Stomach (tissue), 9 donors: Measurements from ENCODE around the gene USH1G. TPM values are rescaled to one million over a fixed set of nuclear protein-coding genes. Genes with fewer than 3 reads are reported as not detected.
A peak's percentile ranks its signal among the peaks of the same experiment; 100 is the strongest.

Experiments
- DNase-seq, 2 donors: peaks; one replicate each; pipeline versions ENCODE4 v3.0.0 to v3.0.0-alpha.2; 2013 to 2019
- H3K27ac ChIP-seq, 5 donors: fragments of 200-600 bp in 4 of 5; sonication (generic) in 4 of 5; one replicate each; pipeline ENCODE4 v1.5.1; 2013 to 2019; ENCODE audit warnings: mild to moderate bottlenecking in 1 of 5, moderate library complexity in 1 of 5
- H3K27me3 ChIP-seq, 3 donors: fragments of 200-600 bp; sonication (generic); one replicate each; pipeline ENCODE4 v1.5.1; 2017 to 2019; ENCODE audit warnings: mixed run types in 1 of 3
- H3K36me3 ChIP-seq, 4 donors: fragments of 200-600 bp; sonication (generic); 1 replicate in 3 of 4; 2 replicates in 1 of 4; pipeline ENCODE4 v1.5.1; 2016 to 2019
- H3K4me1 ChIP-seq, 4 donors: fragments of 200-600 bp; sonication (generic); one replicate each; pipeline ENCODE4 v1.5.1; 2016 to 2019
- H3K4me3 ChIP-seq, 4 donors: fragments of 200-600 bp; sonication (generic) in 3 of 4; one replicate each; pipeline ENCODE4 v1.5.1; 2016 to 2019; ENCODE audit warnings: mild to moderate bottlenecking in 1 of 4
- H3K9me3 ChIP-seq, 4 donors: fragments of 200-600 bp; sonication (generic); one replicate each; pipeline ENCODE4 v1.5.1; 2016 to 2019
- EP300 ChIP-seq: sonication (generic); formaldehyde crosslinking; IDR thresholded peaks from one replicate; pipeline ENCODE4 v1.6.1; 2017; ENCODE audit warnings: antibody characterized with exemption
- POLR2A ChIP-seq, 4 donors: fragments of 450-650 bp; IDR thresholded peaks; one replicate each; pipeline ENCODE4 v1.6.1; 2016; ENCODE audit warnings: antibody characterized with exemption in 4 of 4, control low read depth in 2 of 4, mild to moderate bottlenecking in 1 of 4, moderate library complexity in 1 of 4
- POLR2AphosphoS5 ChIP-seq, 3 donors: sonication (generic); formaldehyde crosslinking; IDR thresholded peaks; one replicate each; pipeline ENCODE4 v1.6.1; 2016; ENCODE audit warnings: antibody characterized with exemption in 3 of 3
- WGBS, 5 donors: extraction: QIAGEN DNeasy Blood & Tissue Kit in 3 of 5; methylation state at CpG; one replicate each; pipeline versions ENCODE4 v1.1.5 to v1.1.7; 2013 to 2018; 5-methylcytosine and 5-hydroxymethylcytosine counted together
- intact Hi-C: fragments of 100-400 bp; cut with DNase I; formaldehyde crosslinking; loops from one replicate; pipeline ENCODE4 v1.15.1; 2023; ENCODE audit warnings: low total_unique reads
- polyA plus RNA-seq, 3 donors: library from polyadenylated mRNA; stranded (reverse); fragments of 200-250 nt; gene quantifications; one replicate each; pipeline ENCODE4 v1.2.3, GENCODE V29; 2013
- total RNA-seq, 5 donors: library from RNA; depleted of rRNA; stranded (reverse); fragments of >200 nt; gene quantifications; one replicate each; pipeline versions ENCODE4 v1.1.0 to v1.2.3, GENCODE V29; 2014 to 2016
- TF ChIP-seq, protein P1 (sequence below), 7 experiments: fragments of 450-650 bp in 4 of 7; fragments of 200-600 bp in 3 of 7; sonication (generic) in 3 of 7; IDR thresholded peaks; one replicate each; pipeline ENCODE4 v1.5.1; 2016 to 2019; ENCODE audit warnings: antibody characterized with exemption in 7 of 7, control low read depth in 2 of 7, mild to moderate bottlenecking in 1 of 7
- donor health status: healthy with polysubstance abuse.
- donor health status: Bipolar disorder and iron deficiency.
- donor health status: healthy.

Gene USH1G
- total and polyA plus RNA-seq, 8 donors: 0.18 to 1.0 TPM; not detected in 6

DNA sequence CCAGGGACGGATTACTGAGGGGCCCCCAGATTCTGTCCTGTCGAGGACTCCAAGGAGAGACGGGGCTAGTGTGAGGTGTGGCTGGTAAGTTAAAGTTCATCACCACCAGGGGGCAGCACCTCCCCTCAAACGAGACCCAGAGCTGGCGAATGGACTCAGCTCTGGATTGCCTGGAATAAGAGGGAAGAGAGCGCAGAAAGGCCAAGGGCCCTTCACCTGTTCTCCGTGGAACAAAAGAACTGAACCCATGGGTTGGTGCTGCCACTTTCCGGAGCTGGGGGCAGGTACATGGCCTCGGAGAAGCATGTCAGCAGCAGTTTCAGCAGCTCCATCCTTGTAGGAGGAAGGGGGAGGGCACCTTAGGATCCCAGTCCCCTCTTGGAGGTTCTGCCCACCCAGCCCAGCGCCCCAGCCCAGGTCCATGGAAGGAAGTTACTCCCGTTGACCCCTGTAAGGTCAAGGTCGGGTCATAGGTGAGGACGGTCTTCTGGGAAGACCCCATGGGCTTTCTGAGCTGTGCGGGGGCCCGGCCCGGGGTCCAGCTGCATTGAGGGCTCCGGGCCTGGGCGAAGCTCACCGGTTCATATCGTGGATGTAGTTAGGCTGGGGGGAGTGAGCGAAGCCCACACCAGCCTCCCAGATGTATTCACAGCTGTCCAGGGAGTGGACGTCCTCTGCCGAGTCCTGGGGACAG lies 38.7 kb upstream of the USH1G start:
- intact Hi-C loops: no loop called here
- Histone ChIP-seq H3K27me3 (no peaks in the 10 kb centered on the region), H3K27ac (peak overlapping the region in 4 of 5 donors; percentile 4 to 44 (median 16)), H3K9me3 (no peaks in the 10 kb centered on the region), H3K4me3 (no peak overlapping the region), H3K36me3 (peaks cover 6 to 69% (median 54%) of the 10 kb centered on the region in 4 donors), H3K4me1 (peaks cover 12 to 44% (median 32%) of the 10 kb centered on the region in 4 donors)
- 38 to 56% (median 43%) methylated on average over 19 to 23 of the region's 23 CpGs for WGBS, 5 donors
- TF ChIP-seq POLR2A (IDR thresholded peaks at IDR 0.05) (no peak), POLR2AphosphoS5 (IDR thresholded peaks at IDR 0.05) (peak in 2 of 3 donors; percentile 12 to 74), EP300 (no peak)
- TF ChIP-seq, protein P1, sequence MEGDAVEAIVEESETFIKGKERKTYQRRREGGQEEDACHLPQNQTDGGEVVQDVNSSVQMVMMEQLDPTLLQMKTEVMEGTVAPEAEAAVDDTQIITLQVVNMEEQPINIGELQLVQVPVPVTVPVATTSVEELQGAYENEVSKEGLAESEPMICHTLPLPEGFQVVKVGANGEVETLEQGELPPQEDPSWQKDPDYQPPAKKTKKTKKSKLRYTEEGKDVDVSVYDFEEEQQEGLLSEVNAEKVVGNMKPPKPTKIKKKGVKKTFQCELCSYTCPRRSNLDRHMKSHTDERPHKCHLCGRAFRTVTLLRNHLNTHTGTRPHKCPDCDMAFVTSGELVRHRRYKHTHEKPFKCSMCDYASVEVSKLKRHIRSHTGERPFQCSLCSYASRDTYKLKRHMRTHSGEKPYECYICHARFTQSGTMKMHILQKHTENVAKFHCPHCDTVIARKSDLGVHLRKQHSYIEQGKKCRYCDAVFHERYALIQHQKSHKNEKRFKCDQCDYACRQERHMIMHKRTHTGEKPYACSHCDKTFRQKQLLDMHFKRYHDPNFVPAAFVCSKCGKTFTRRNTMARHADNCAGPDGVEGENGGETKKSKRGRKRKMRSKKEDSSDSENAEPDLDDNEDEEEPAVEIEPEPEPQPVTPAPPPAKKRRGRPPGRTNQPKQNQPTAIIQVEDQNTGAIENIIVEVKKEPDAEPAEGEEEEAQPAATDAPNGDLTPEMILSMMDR (IDR thresholded peaks at IDR 0.05): peak in 5 of 7 experiments; percentile 49 to 83 (median 77)
- peak; percentile 93 to 96 for DNase-seq

DNA sequence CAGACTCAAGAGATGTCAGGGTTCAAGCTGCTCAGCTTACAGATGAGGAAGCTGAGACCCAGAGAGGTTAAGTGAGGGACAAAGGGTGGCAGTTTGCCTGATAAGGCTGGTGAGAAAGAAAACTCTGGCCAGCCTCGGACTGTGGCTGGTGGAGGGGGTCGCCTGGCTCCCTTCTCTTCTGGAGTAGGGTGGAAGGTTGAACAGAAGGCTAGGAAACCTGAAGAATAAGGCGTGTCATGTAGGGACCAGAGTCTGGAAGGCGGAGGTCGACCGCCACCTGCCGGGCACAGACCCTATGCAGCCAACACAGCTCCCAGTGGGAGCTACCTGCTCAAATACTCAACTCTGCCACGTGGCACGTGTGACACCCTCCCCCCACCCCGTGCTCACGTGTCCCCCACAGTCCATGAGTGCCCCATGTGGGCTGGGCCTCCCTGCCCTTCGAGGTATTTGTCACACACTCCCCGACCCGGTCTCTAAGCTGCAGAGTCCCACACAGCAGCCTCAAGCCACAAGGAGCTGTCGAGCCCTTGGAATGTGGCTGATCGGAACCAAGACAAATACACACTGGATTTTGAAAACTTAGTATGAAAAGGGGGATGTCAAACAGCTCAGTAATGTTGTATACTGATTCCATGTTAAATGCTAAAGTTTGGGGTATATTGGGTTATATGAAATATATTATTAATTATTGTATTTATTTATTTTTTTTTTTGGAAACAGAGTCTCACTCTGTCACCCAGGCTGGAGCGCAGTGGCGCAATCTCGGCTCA lies 37.7 kb upstream of the USH1G start:
- peak; percentile 55 to 76 for DNase-seq
- Histone ChIP-seq H3K36me3 (peaks cover 17 to 77% (median 65%) of the 10 kb centered on the region in 4 donors), H3K27me3 (no peaks in the 10 kb centered on the region), H3K4me1 (peaks cover 12 to 44% (median 28%) of the 10 kb centered on the region in 4 donors), H3K27ac (no peak overlapping the region), H3K4me3 (no peak overlapping the region), H3K9me3 (no peaks in the 10 kb centered on the region)
- 32 to 53% (median 40%) methylated on average over 18 to 19 of the region's 19 CpGs for WGBS, 5 donors
- intact Hi-C loops: no loop called here
- no peak for TF ChIP-seq POLR2AphosphoS5 (IDR thresholded peaks at IDR 0.05)
- no peak for TF ChIP-seq EP300
- TF ChIP-seq POLR2A (IDR thresholded peaks at IDR 0.05): no peak
- TF ChIP-seq, protein P1 (IDR thresholded peaks at IDR 0.05): peak in 1 of 7 experiments; percentile 11

DNA sequence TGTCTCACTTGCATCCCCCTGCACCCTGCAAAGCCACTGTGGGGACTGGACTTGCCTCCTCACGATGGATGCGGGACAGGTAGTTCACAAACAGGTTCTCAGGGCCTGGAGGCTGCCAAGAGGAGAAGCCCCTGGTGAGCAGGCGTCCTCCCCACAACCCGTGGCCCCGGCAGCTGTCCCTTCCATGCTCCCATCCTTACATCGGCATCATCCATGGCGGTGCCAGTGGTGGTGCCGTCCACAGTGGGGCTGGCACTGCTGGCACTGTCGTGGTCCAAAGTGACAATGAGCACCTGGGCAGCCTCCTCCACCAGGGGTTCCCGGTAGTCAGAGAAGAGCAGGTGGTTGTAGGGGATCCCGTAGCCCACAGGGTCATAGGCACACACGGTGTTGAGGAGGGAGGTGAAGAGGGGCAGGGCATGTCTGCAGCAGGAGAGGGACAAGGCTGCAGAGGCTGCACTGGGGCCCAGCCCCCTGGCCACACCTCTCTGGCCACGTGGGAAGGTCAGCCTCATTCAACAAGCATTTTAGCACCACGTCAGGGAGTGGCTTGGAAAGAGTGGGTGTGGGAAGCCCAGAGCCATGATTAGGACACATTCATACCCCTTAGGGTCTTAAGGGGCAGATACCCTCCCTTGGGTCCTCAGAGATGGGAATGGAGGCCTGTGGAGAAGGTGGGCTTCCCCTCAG lies 36.9 kb upstream of the USH1G start:
- no peaks in the 10 kb centered on the region for H3K9me3 ChIP-seq
- peaks cover 24 to 85% (median 73%) of the 10 kb centered on the region in 4 donors for H3K36me3 ChIP-seq
- no peaks in the 10 kb centered on the region for H3K27me3 ChIP-seq
- H3K4me1 ChIP-seq: peaks cover 8 to 36% (median 20%) of the 10 kb centered on the region in 4 donors
- no peak overlapping the region for H3K27ac ChIP-seq
- no peak for DNase-seq
- 58 to 75% (median 73%) methylated on average over 13 to 14 of the region's 14 CpGs for WGBS, 5 donors
- H3K4me3 ChIP-seq: no peak overlapping the region
- intact Hi-C loops: no loop called here
- TF ChIP-seq POLR2AphosphoS5 (IDR thresholded peaks at IDR 0.05) (no peak), EP300 (no peak), POLR2A (IDR thresholded peaks at IDR 0.05) (no peak)
- TF ChIP-seq, protein P1 (IDR thresholded peaks at IDR 0.05): no peak
